H9 (cell line): ENCODE results near the gene LINS1. TPM values are rescaled to one million over a fixed set of nuclear protein-coding genes. Genes with fewer than 3 reads are reported as not detected.

Experiments used
- DNase-seq: peaks from one replicate; pipeline ENCODE4 v3.0.0-alpha.2; 2017
- H2AFZ ChIP-seq: one replicate; pipeline ENCODE4 v1.6.1; 2013; ENCODE audit warnings: mild to moderate bottlenecking, low read length, control low read depth, moderate library complexity
- H2AK5ac ChIP-seq: 2 replicates; pipeline ENCODE4 v1.6.1; 2013; ENCODE audit warnings: low read length, control low read depth, mixed read lengths; ENCODE audit not compliant: insufficient read length
- H2BK120ac ChIP-seq: one replicate; pipeline ENCODE4 v1.6.1; 2013; ENCODE audit warnings: low read depth, mild to moderate bottlenecking, low read length, control low read depth, inconsistent platforms; ENCODE audit not compliant: poor library complexity, severe bottlenecking
- H2BK12ac ChIP-seq: 2 replicates; pipeline ENCODE4 v1.6.1; 2013; ENCODE audit warnings: low read length, control low read depth, mixed read lengths, low read depth; ENCODE audit not compliant: insufficient read length
- H2BK15ac ChIP-seq: 2 replicates; pipeline ENCODE4 v1.6.1; 2013; ENCODE audit warnings: low read depth, low read length, control low read depth
- H2BK20ac ChIP-seq: one replicate; pipeline ENCODE4 v1.6.1; 2013; ENCODE audit warnings: low read depth, mild to moderate bottlenecking, low read length, control low read depth, inconsistent platforms; ENCODE audit not compliant: poor library complexity, severe bottlenecking
- H2BK5ac ChIP-seq: 2 replicates; pipeline ENCODE4 v1.6.1; 2013; ENCODE audit warnings: low read length, control low read depth, mixed read lengths; ENCODE audit not compliant: insufficient read length
- H3K14ac ChIP-seq: 2 replicates; pipeline ENCODE4 v1.6.1; 2013; ENCODE audit warnings: low read length, control low read depth; ENCODE audit not compliant: insufficient read depth
- H3K18ac ChIP-seq: 2 replicates; pipeline ENCODE4 v1.6.1; 2013; ENCODE audit warnings: low read depth, mild to moderate bottlenecking, mixed read lengths, low read length, control low read depth; ENCODE audit not compliant: insufficient read length
- H3K23ac ChIP-seq: 2 replicates; pipeline ENCODE4 v1.6.1; 2013; ENCODE audit warnings: low read length, control low read depth, mixed read lengths, low read depth; ENCODE audit not compliant: insufficient read length
- H3K23me2 ChIP-seq: 2 replicates; pipeline ENCODE4 v1.6.1; 2013; ENCODE audit warnings: low read depth, mild to moderate bottlenecking, mixed read lengths, low read length, control low read depth; ENCODE audit not compliant: insufficient read length, poor library complexity, severe bottlenecking
- H3K27ac ChIP-seq: 2 replicates; pipeline ENCODE4 v1.5.1; 2013; ENCODE audit warnings: low read length, control low read depth, mixed read lengths, low read depth; ENCODE audit not compliant: insufficient read length
- H3K27me3 ChIP-seq: 2 replicates; pipeline ENCODE4 v1.6.1; 2013; ENCODE audit warnings: low read length, control low read depth, inconsistent platforms; ENCODE audit not compliant: insufficient read depth
- H3K4ac ChIP-seq: 2 replicates; pipeline ENCODE4 v1.6.1; 2013; ENCODE audit warnings: low read depth, mild to moderate bottlenecking, control low read depth, inconsistent platforms, low read length, moderate library complexity
- H3K4me1 ChIP-seq: 2 replicates; pipeline ENCODE4 v1.6.1; 2013; ENCODE audit warnings: low read length, control low read depth, inconsistent platforms; ENCODE audit not compliant: insufficient read depth
- H3K4me2 ChIP-seq: 2 replicates; pipeline ENCODE4 v1.6.1; 2013; ENCODE audit warnings: low read length, control low read depth, mixed read lengths; ENCODE audit not compliant: insufficient read length, insufficient read depth
- H3K56ac ChIP-seq: 2 replicates; pipeline ENCODE4 v1.6.1; 2013; ENCODE audit warnings: low read depth, mild to moderate bottlenecking, mixed read lengths, low read length, control low read depth; ENCODE audit not compliant: insufficient read length
- H3K79me1 ChIP-seq: 2 replicates; pipeline ENCODE4 v1.6.1; 2013; ENCODE audit warnings: low read depth, mild to moderate bottlenecking, moderate library complexity, low read length, control low read depth, inconsistent platforms; ENCODE audit not compliant: insufficient read depth, poor library complexity, severe bottlenecking
- H3K79me2 ChIP-seq: 2 replicates; pipeline ENCODE4 v1.6.1; 2013; ENCODE audit warnings: low read length, control low read depth, inconsistent platforms; ENCODE audit not compliant: insufficient read depth
- H3K9ac ChIP-seq: 2 replicates; pipeline ENCODE4 v1.6.1; 2013; ENCODE audit warnings: low read length, control low read depth, mixed read lengths; ENCODE audit not compliant: insufficient read length; ENCODE audit errors: extremely low read depth
- H3K9me3 ChIP-seq: one replicate; pipeline ENCODE4 v1.6.1; 2013; ENCODE audit warnings: low read depth, low read length, inconsistent platforms; ENCODE audit not compliant: control insufficient read depth
- H3T11ph ChIP-seq: one replicate; pipeline ENCODE4 v1.6.1; 2013; ENCODE audit warnings: mild to moderate bottlenecking, low read length, control low read depth, inconsistent platforms
- H4K20me1 ChIP-seq: one replicate; pipeline ENCODE4 v1.6.1; 2013; ENCODE audit not compliant: control insufficient read depth, insufficient read length, insufficient read depth
- H4K5ac ChIP-seq: 2 replicates; pipeline ENCODE4 v1.6.1; 2013; ENCODE audit warnings: low read depth, mild to moderate bottlenecking, mixed read lengths, low read length, control low read depth; ENCODE audit not compliant: insufficient read length
- H4K8ac ChIP-seq: replicated peaks from 2 replicates; pipeline ENCODE4 v1.6.1; 2013; ENCODE audit warnings: low read length, control low read depth, mixed read lengths, low read depth; ENCODE audit not compliant: insufficient read length
- H4K91ac ChIP-seq: 2 replicates; pipeline ENCODE4 v1.6.1; 2013; ENCODE audit warnings: low read depth, mild to moderate bottlenecking, moderate library complexity, mixed read lengths, low read length, control low read depth; ENCODE audit not compliant: insufficient read length
- H3K27ac Mint-ChIP-seq, 3 experiments: 2 replicates in 2 of 3; 3 replicates in 1 of 3; pipeline ENCODE4 v1.8.0; 2020 to 2021; ENCODE audit warnings: mixed read lengths in 3 of 3, mild to moderate bottlenecking in 1 of 3, moderate library complexity in 1 of 3
- H3K27me3 Mint-ChIP-seq: 2 replicates; pipeline ENCODE4 v1.8.0; 2021; ENCODE audit warnings: low read depth, mild to moderate bottlenecking, moderate library complexity, mixed read lengths
- H3K36me3 Mint-ChIP-seq, 3 experiments: 2 replicates in 2 of 3; 3 replicates in 1 of 3; pipeline ENCODE4 v1.8.0; 2020 to 2021; ENCODE audit warnings: low read depth in 3 of 3, mixed read lengths in 3 of 3; ENCODE audit not compliant: insufficient read depth in 1 of 3
- H3K4me1 Mint-ChIP-seq, 2 experiments: 2 replicates each; pipeline ENCODE4 v1.8.0; 2020; ENCODE audit warnings: mixed read lengths in 2 of 2
- H3K4me3 Mint-ChIP-seq, 2 experiments: 2 replicates in 1 of 2; 3 replicates in 1 of 2; pipeline ENCODE4 v1.8.0; 2020 to 2021; ENCODE audit warnings: mild to moderate bottlenecking in 2 of 2, mixed read lengths in 2 of 2, moderate library complexity in 1 of 2
- H3K9me3 Mint-ChIP-seq, 2 experiments: 2 replicates in 1 of 2; 3 replicates in 1 of 2; pipeline ENCODE4 v1.8.0; 2020; ENCODE audit warnings: mild to moderate bottlenecking in 2 of 2, mixed read lengths in 2 of 2, moderate library complexity in 1 of 2
- WGBS: extraction: QIAGEN DNeasy Blood & Tissue Kit; methylation state at CpG from one replicate; pipeline ENCODE4 v1.1.7; 2013; ENCODE audit warnings: missing lambda C conversion rate, low lambda C conversion rate, mixed read lengths; ENCODE audit not compliant: insufficient read length; ENCODE audit errors: extremely low coverage; 5-methylcytosine and 5-hydroxymethylcytosine counted together
- total RNA-seq: library from RNA; stranded (reverse); gene quantifications from 2 replicates; pipeline ENCODE4 v1.2.1, GENCODE V29; 2021
- TF ChIP-seq, protein P1 (sequence below): fragments of 200-600 bp; sonication (generic); conservative IDR thresholded peaks from 3 replicates; pipeline ENCODE4 v1.8.0; 2021; ENCODE audit warnings: antibody characterized with exemption, mild to moderate bottlenecking

The LINS1 gene
- total RNA-seq, 1 experiment from 2014 or later, result 8.8 TPM

DNA sequence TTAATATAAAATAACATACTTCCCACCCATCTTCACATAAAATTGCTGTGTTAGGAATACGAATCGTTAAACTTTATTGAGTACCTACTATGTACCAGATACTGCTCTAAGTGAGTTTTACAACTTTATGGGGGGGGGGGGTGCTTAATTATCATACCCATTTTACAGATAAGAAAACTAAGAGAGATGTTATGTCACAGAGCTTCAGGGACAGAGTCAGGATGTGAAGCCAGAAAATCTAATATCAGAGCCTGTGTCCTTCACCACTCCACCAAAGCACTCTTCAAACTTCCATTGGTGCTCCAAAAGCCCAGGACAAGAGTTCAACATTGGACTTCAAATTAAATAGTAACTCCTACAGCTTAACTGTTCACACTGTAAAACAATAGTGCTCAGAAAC lies 8.6 kb downstream of the LINS1 start:
- Histone ChIP-seq H2BK120ac (no peak overlapping the region), H3K4me2 (no peak overlapping the region), H2BK12ac (no peak overlapping the region), H3K4ac (no peak overlapping the region), H3K14ac (no peak overlapping the region), H4K5ac (no peak overlapping the region), H3K23me2 (no peaks in the 10 kb centered on the region), H4K8ac (no peak overlapping the region), H2BK20ac (no peak overlapping the region), H2AK5ac (no peak overlapping the region), H2BK5ac (no peak overlapping the region), H2BK15ac (no peak overlapping the region), H2AFZ (no peak overlapping the region), H3K9me3 (peaks cover 20% of the 10 kb centered on the region), H3K79me2 (no peaks in the 10 kb centered on the region), H3K56ac (no peak overlapping the region), H3T11ph (no peak overlapping the region), H3K4me1 (no peaks in the 10 kb centered on the region), H3K18ac (no peak overlapping the region), H3K27ac (no peak overlapping the region), H3K9ac (no peak overlapping the region), H3K27me3 (no peaks in the 10 kb centered on the region), H4K91ac (no peak overlapping the region), H3K23ac (no peak overlapping the region), H3K79me1 (no peaks in the 10 kb centered on the region), H4K20me1 (no peaks in the 10 kb centered on the region)
- no peaks in the 10 kb centered on the region for H3K27me3 Mint-ChIP-seq
- H3K4me1 Mint-ChIP-seq, result no peaks in the 10 kb centered on the region
- H3K4me3 Mint-ChIP-seq, result no peak overlapping the region
- DNase-seq, result no peak
- no CpG with 5 or more reads among the region's 2 CpGs for WGBS
- TF ChIP-seq, protein P1, sequence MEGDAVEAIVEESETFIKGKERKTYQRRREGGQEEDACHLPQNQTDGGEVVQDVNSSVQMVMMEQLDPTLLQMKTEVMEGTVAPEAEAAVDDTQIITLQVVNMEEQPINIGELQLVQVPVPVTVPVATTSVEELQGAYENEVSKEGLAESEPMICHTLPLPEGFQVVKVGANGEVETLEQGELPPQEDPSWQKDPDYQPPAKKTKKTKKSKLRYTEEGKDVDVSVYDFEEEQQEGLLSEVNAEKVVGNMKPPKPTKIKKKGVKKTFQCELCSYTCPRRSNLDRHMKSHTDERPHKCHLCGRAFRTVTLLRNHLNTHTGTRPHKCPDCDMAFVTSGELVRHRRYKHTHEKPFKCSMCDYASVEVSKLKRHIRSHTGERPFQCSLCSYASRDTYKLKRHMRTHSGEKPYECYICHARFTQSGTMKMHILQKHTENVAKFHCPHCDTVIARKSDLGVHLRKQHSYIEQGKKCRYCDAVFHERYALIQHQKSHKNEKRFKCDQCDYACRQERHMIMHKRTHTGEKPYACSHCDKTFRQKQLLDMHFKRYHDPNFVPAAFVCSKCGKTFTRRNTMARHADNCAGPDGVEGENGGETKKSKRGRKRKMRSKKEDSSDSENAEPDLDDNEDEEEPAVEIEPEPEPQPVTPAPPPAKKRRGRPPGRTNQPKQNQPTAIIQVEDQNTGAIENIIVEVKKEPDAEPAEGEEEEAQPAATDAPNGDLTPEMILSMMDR, result no peak
- peaks cover 13 to 27% (median 27%) of the 10 kb centered on the region in 3 experiments for H3K36me3 Mint-ChIP-seq
- H3K9me3 Mint-ChIP-seq, result peaks cover 28 to 37% of the 10 kb centered on the region in 2 experiments
- H3K27ac Mint-ChIP-seq, result no peak overlapping the region
